ENCODE results near the gene CGNL1.

Gene CGNL1

GRCh38 chr15:57352535-57353316 lies 23.6 kb upstream of the CGNL1 start:
- no peak for DNase-seq

GRCh38 chr15:57353317-57353804 lies 22.9 kb upstream of the CGNL1 start:
- no peak for DNase-seq

- DNase-seq, result no peak
Measured at GRCh38 chr15:57354436-57355123, 21.7 kb upstream of the CGNL1 start.

GRCh38 chr15:57355259-57355658 lies 21.0 kb upstream of the CGNL1 start:
- DNase-seq, result no peak

- no peak for DNase-seq
Measured at GRCh38 chr15:57356178-57356577, 20.1 kb upstream of the CGNL1 start.

- no peak for DNase-seq
Measured at GRCh38 chr15:57356636-57357035, 19.7 kb upstream of the CGNL1 start.

GRCh38 chr15:57357799-57358198 lies 18.5 kb upstream of the CGNL1 start:
- no peak for DNase-seq

- DNase-seq, result no peak
Measured at GRCh38 chr15:57358571-57358970, 17.7 kb upstream of the CGNL1 start.

- DNase-seq, result no peak
Measured at GRCh38 chr15:57363661-57364060, 12.6 kb upstream of the CGNL1 start.

GRCh38 chr15:57364282-57365007 lies 11.9 kb upstream of the CGNL1 start:
- DNase-seq, result peak in 3 of 14 donors; percentile 3 to 29 (median 17)

GRCh38 chr15:57367556-57367955 lies 8.7 kb upstream of the CGNL1 start:
- DNase-seq, result peak in 1 of 14 donors; percentile 79

GRCh38 chr15:57370929-57371328 lies 5.4 kb upstream of the CGNL1 start:
- no peak for DNase-seq

- DNase-seq, result no peak
Measured at GRCh38 chr15:57373251-57373881, 2.9 kb upstream of the CGNL1 start.

- DNase-seq, result no peak
Measured at GRCh38 chr15:57373882-57374276, 2.4 kb upstream of the CGNL1 start.

- peak in 3 of 14 donors; percentile 15 to 42 (median 17) for DNase-seq
Measured at GRCh38 chr15:57376696-57377477, 582 bp downstream of the CGNL1 start.

GRCh38 chr15:57377478-57377847 lies 1.2 kb downstream of the CGNL1 start:
- DNase-seq, result no peak

GRCh38 chr15:57379487-57379886 lies 3.2 kb downstream of the CGNL1 start:
- no peak for DNase-seq

- DNase-seq, result no peak
Measured at GRCh38 chr15:57380854-57381253, 4.5 kb downstream of the CGNL1 start.

- no peak for DNase-seq
Measured at GRCh38 chr15:57382215-57382614, 5.9 kb downstream of the CGNL1 start.

GRCh38 chr15:57382969-57383368 lies 6.7 kb downstream of the CGNL1 start:
- DNase-seq, result no peak

- peak in 3 of 14 donors; percentile 19 to 32 (median 19) for DNase-seq
Measured at GRCh38 chr15:57384024-57384423, 7.7 kb downstream of the CGNL1 start.

GRCh38 chr15:57384816-57385215 lies 8.5 kb downstream of the CGNL1 start:
- no peak for DNase-seq
